Activated CD4-positive, alpha-beta T cell treated with anti-CD3 and anti-CD28 coated beads for 48 hours (primary cell): ENCODE results near the gene ELP1.
"Not testable (repeated sequence)": the region's sequence is repeated elsewhere in the genome, so short reads cannot be mapped to it uniquely, and the experiment has no call there.

ENCODE experiments used
- DNase-seq: peaks from one replicate; pipeline ENCODE4 v3.0.0-alpha.2; 2020

The ELP1 gene

DNA sequence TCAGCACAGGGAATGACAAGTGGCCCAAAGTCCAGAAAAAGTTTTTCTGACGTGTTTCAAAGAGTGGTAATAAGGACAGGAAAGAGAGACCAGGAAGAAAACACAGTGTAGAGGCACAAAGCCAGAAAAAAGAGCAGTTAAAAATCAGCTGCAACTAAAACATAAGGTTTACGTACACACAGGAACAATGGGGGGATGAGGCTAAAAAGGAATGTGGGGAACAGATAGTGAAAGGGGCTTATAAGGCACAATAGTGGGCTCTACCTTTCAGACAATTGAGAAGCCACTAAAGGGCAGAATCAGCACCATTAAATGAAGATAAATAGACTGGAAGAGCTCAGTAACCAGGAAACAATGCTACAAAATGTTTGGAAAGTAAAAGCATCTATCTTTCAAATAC, 5.5 kb downstream of the ELP1 start:
- DNase-seq = no peak

GRCh38 chr9:108924466-108924865, 9.5 kb downstream of the ELP1 start:
- no peak for DNase-seq

GRCh38 chr9:108921200-108921599, 12.7 kb downstream of the ELP1 start:
- no peak for DNase-seq

- DNase-seq = not testable (repeated sequence)
Observed at GRCh38 chr9:108920401-108920800, 13.5 kb downstream of the ELP1 start.

- DNase-seq = no peak
Observed at GRCh38 chr9:108919517-108919916, 14.4 kb downstream of the ELP1 start.

GRCh38 chr9:108913391-108913790, 20.5 kb downstream of the ELP1 start:
- DNase-seq = no peak

DNA sequence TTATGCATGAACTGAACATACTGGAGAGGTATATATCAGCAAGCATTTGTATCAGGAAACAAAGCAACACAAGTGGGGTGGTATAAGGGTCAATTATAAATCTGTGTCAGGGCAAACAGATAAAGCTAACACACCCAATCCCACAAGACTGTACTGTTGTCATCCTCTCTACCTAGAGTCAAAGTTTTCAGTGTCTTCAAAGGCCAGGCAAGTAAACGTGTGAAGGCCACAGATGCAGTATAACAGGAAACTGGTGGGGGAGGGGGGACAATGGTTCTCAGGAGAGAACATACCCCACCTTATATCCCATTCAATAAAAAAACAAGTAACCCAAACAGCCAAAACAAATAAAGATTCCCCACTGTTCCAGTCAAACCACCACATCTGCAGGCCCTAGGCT, 22.1 kb downstream of the ELP1 start:
- no peak for DNase-seq

DNA sequence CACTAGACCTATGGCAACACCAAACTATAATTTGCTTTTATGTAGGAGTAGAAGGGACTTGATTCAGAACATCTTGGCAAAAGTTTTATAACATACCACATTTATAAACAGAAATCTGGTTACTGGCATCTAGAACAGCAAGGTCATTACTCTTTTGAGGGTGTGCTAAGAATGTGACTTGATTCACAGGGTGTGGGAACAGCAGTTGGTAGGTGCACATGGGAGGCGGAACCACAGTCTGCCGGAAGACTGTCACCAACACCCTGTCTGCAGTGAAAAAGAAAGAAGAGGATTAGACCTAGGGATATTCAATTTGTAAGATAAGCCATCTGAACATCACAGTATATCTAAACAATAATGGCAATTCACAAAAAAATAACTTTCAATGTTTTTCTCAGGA, 23.0 kb downstream of the ELP1 start:
- DNase-seq = no peak

GRCh38 chr9:108910402-108910801, 23.5 kb downstream of the ELP1 start:
- no peak for DNase-seq

DNA sequence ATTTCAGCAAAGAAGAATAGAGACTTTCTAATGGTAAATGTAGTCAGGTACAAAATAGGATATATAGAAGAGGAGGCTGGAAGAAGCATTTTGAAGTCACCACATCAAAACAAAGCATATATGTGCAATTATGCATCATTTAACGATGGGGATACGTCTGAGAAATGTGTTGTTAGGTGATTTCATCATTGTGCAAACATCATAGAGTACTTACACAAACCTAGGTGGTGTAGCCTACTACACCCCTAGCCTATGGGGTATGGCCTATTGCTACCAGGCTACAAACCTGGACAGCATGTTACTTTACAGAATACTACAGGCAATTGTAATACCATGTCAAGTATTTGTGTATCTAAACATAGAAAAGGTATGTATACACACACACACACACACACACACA, 28.4 kb downstream of the ELP1 start:
- no peak for DNase-seq

- no peak for DNase-seq
Observed at GRCh38 chr9:108904161-108904560, 29.8 kb downstream of the ELP1 start.

- DNase-seq = no peak
Observed at GRCh38 chr9:108903420-108904103, 30.4 kb downstream of the ELP1 start.

DNA sequence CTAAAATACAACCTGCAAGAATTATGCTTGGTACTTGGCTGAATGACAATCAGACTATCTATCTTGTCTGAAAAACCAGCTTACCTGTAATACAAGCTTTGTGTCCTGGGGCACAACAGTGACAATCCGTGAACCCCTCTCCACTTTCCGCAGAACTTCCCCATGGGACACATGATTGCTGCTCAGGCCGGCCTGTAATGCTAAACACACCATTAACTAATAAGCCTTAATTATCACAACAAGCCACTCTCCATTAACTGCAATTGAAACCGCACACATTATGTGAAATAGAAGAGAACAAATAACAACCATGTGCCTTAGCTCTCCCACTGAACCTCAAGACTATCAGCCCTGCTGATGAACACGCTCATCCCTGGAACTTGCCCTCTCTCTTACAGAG, 33.7 kb downstream of the ELP1 start:
- DNase-seq = no peak

DNA sequence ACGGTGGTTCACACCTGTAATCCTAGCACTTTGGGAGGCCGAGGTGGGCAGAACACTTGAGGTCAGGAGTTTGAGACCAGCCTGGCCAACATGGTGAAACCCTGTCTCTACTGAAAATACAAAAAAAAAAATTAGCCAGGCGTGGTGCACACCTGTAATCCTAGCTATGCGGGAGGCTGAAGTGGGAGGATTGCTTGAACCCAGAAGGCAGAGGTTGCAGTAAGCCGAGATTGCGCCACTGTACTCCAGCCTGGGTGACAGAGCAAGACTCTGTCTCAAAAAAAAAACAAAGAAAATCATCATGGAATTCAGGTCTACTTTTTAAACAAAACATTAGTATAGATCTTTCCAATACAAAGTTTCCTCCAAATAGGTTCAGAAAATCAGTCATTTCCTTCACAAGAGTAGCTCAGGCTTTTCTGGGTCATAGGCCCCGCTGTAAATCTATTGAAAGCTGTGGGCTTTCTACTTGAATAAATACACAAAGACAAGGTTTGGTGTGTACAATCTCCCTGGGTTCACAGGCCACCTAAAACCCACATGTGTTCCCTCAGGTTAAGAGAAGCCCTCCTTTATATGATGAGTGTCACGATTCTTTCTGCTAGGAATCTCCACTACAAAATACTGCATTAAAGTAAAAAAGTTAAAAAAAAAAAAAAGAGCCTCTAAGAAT, 34.8 kb downstream of the ELP1 start:
- DNase-seq = not testable (repeated sequence)

DNA sequence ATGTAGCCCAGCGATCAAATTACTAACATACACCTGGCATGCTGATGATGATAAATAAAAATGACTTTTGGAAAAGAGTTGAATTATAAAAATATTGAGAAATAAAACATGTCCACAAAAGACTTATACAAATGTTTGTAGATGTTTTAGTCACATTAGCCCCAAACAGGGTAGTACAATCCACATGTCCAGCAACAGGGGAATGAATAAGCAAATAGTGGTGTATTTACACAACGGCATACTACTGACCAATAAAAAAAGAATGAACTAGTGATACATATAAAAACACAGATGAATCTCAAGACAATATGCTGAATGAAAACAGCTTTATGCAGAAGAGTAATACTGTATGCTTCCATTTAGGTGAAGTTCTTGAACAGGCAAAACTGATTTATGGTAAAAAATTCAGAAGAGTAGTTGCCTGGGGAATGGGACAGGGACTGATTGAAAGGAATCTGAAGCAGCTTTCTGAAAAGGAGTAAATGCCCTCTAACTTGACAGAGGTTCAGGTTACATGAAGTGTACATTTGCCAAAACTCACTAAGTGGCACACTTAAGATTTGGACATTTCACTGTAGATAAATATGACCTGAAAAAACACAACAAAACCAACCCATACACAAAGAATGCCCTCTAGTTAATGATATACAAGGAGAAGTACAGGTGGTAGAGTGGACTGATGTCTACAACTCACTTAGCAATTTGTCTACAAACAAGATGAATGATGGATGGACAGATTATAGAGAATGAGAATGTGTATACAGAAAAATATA, 36.4 kb downstream of the ELP1 start:
- DNase-seq = no peak

DNA sequence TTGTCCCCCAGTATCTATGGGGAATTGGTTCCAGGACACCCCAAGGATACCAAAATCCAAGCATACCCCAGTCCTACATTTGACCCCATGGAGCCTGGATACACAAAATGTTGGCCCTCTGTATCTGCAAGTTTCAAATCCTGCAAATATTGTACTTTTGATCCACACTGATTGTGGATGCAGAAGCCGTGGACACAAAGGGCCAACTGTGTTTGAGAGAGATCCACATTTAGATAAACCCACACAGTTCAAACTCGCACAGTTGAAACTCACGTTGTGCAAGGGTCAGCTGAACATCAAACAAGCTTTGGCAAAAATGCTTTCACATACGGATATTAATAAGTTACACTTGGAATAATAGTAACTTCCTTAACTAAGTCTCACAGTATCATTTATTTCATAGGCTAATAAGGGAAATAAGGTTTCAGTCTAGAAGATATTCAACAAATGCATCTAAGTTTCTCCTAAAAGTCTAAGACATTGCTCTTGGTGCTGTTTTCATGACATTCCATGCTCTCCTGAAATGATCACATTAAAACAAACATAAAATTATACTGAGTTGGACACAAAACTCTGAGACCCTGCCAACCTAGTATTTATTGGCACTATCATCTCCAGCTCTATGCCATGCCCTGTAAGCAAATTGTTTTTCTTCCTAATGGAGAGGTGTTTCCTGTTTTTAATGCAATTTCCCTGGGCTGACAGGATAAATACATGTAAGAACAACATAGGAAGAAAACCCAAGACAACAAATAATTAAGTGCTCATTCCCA, 39.5 kb downstream of the ELP1 start:
- DNase-seq = no peak

- DNase-seq = no peak
Observed at GRCh38 chr9:108889649-108890067, 44.3 kb downstream of the ELP1 start.

DNA sequence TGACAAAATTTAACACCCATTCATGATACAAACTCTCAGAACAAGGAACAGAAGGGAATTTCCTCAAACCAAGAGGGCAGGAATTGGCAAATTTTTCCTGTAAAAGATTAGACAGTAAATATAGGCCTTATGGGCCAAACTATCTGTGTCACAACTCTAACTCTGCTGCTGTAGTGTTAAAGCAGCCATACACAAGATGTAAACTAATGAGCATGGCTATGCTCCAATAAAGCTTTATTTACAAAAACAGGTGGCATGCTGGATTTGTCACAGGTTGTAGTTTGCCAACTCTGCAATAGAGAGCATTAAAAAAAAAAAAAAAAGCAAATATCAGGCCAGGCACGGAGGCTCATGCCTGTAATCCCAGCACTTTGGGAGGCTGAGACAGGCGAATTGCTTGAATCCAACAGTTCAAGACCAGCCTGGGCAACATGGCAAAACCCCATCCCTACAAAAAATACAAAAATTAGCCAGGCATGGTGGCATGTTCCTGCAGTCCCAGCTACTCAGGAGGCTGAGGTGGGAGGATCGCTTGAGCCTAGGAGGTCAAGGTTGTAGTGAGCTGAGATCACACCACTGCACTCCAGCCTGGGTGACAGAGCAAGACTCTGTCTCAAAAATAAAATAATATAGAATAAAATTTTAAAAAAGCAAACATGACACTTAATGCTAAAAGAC, 47.2 kb downstream of the ELP1 start:
- DNase-seq = not testable (repeated sequence)

GRCh38 chr9:108885643-108886348, 48.1 kb downstream of the ELP1 start:
- DNase-seq = peak; percentile 77

DNA sequence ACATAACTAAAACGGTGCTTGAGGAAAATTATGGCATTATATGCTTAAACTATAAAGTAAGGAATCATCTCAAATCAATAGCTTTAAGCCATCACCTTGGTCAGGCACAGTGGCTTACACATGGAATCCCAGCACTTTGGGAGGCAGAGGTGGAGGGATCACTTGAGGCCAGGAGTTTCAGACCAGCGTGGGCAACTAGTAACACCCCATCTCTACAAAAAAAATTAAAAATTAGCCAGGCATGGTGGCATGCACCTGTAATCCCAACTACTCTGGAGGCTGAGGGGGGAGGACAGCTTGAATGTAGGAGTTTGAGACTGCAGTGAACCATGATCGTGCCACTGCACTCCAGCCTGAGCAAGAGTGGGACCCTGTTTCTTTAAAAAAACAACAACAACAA, 49.2 kb downstream of the ELP1 start:
- DNase-seq = no peak

DNA sequence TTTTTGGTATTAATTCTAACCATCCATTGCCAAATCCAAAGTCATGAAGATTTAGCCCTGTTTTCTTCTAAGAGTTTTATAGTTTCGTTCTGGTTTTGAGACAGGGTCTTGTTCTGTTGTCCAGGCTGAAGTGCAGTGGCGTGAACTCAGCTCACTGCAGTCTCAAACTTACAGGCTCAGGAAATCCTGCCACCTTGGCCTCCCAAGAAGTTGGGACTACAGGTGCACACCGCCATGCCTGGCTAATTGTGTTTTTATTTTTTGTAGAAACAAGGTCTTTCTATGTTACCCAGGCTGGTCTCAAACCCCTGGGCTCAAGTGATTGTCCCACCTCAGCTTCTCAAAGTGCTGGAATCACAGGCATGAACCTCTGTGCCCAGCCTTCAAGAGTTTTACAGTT, 50.8 kb downstream of the ELP1 start:
- no peak for DNase-seq
